ENCODE measurements around the gene KCNK2. TPM values are rescaled to one million over a fixed set of nuclear protein-coding genes. Genes with fewer than 3 reads are reported as not detected.

The KCNK2 gene
- total and polyA plus RNA-seq, 2 experiments from 2014 or later = 0.07 to 0.24 TPM

GRCh38 chr1:215228193-215228592, 145.7 kb downstream of the KCNK2 start (continued):
- TF ChIP-seq ETS1 (IDR thresholded peaks at IDR 0.05) = peak; percentile 26; the same call in 1 of the 2 replicates

GRCh38 chr1:215241451-215241850, 158.9 kb downstream of the KCNK2 start:
- Histone ChIP-seq H3K27me3 (ENCODE audit: insufficient read depth) (no peaks in the 10 kb centered on the region), H3K27ac (ENCODE audit: low read depth) (no peak overlapping the region), H4K20me1 (replicated peaks; ENCODE audit: insufficient read depth) (no peaks in the 10 kb centered on the region), H3K79me2 (replicated peaks; ENCODE audit: insufficient read depth) (no peaks in the 10 kb centered on the region), H3K4me1 (ENCODE audit: insufficient read depth) (no peaks in the 10 kb centered on the region), H3K4me3 (no peak overlapping the region), H3F3A (replicated peaks; ENCODE audit: low read depth) (no peaks in the 10 kb centered on the region), H3K4me2 (no peak overlapping the region), H2AFZ (no peak overlapping the region), H3K9me2 (ENCODE audit: insufficient read depth) (no peaks in the 10 kb centered on the region), H3K36me3 (ENCODE audit: insufficient read depth) (no peaks in the 10 kb centered on the region)
- H3K27ac Mint-ChIP-seq = no peak overlapping the region
- H3K36me3 Mint-ChIP-seq (ENCODE audit: low read depth) = no peaks in the 10 kb centered on the region
- no peak overlapping the region for H3K4me3 Mint-ChIP-seq
- TF ChIP-seq JUNB (IDR thresholded peaks at IDR 0.05; ENCODE audit: unreplicated experiment) (no peak), POLR2AphosphoS5 (IDR thresholded peaks at IDR 0.05; ENCODE audit: low read depth) (no peak), EZH2 (IDR thresholded peaks at IDR 0.05; ENCODE audit: low read depth, unreplicated experiment) (no peak), CREB1 (CRISPR knock-in tag; IDR thresholded peaks at IDR 0.05; ENCODE audit: low read depth) (no peak), EZH2phosphoT487 (IDR thresholded peaks at IDR 0.05; ENCODE audit: unreplicated experiment) (no peak), REST (IDR thresholded peaks at IDR 0.05; ENCODE audit: unreplicated experiment) (no peak), ZNF462 (CRISPR knock-in tag; IDR thresholded peaks at IDR 0.05) (no peak), CTCF (conservative IDR thresholded peaks at IDR 0.05; ENCODE audit: low read depth in 2 of 2) (no peak), ZNF114 (CRISPR knock-in tag; IDR thresholded peaks at IDR 0.05) (no peak)
- H3K9me3 Mint-ChIP-seq = no peaks in the 10 kb centered on the region
- no peak for ATAC-seq
- DNase-seq (ENCODE audit: low spot score) = no peak
- no peaks in the 10 kb centered on the region for H3K4me1 Mint-ChIP-seq
- no peaks in the 10 kb centered on the region for H3K27me3 Mint-ChIP-seq (ENCODE audit: insufficient read depth, low read depth, poor library complexity)

All from GM23338 (cell line).